HepG2 (cell line): ENCODE measurements around the gene ARL3. TPM values are rescaled to one million over a fixed set of nuclear protein-coding genes. Genes with fewer than 3 reads are reported as not detected.

ENCODE experiments used
- ARNT ChIP-seq: fragments of 450-650 bp; IDR thresholded peaks from 2 replicates; pipeline ENCODE4 v1.6.1; 2017
- BRCA1 ChIP-seq: sonication (generic); formaldehyde crosslinking; IDR thresholded peaks from 2 replicates; pipeline ENCODE4 v1.4.0; 2020; ENCODE audit warnings: missing genetic modification reagents
- BRD4 ChIP-seq: sonication (generic); formaldehyde crosslinking; IDR thresholded peaks from 2 replicates; pipeline ENCODE4 v1.4.0; 2020; ENCODE audit warnings: missing genetic modification reagents
- CBX2 ChIP-seq, 2 experiments: fragments of 200-600 bp in 1 of 2; sonication (generic); formaldehyde crosslinking in 1 of 2; IDR thresholded peaks; 2 replicates each; pipeline versions ENCODE4 v1.7.0 to v1.8.1; 2018 to 2022; ENCODE audit warnings: low read depth in 2 of 2, low read length in 1 of 2, mild to moderate bottlenecking in 1 of 2, missing genetic modification reagents in 1 of 2
- CEBPB ChIP-seq: IDR thresholded peaks from 2 replicates; pipeline ENCODE4 v1.6.1; 2011; ENCODE audit warnings: low read depth, low read length, improper control_type of control experiment, borderline replicate concordance
- CENPBD1 ChIP-seq: sonication (generic); formaldehyde crosslinking; IDR thresholded peaks from 2 replicates; pipeline ENCODE4 v1.8.0; 2022; ENCODE audit warnings: missing genetic modification reagents, low read depth, mild to moderate bottlenecking, borderline replicate concordance
- HMG20B ChIP-seq: conservative IDR thresholded peaks from 2 replicates; pipeline ENCODE4 v1.6.1; 2016; ENCODE audit warnings: missing genetic modification reagents, missing compliant biosample characterization
- KMT2B ChIP-seq: IDR thresholded peaks from 2 replicates; pipeline ENCODE4 v1.6.1; 2016; ENCODE audit warnings: missing genetic modification reagents, missing compliant biosample characterization
- RBM39 ChIP-seq: fragments of 200-400 bp; formaldehyde crosslinking; IDR thresholded peaks from one replicate; pipeline ENCODE4 v1.6.1; 2018; ENCODE audit warnings: antibody characterized with exemption, mild to moderate bottlenecking, low read depth, low read length; ENCODE audit not compliant: poor library complexity, severe bottlenecking
- RERE ChIP-seq: IDR thresholded peaks from 2 replicates; pipeline ENCODE4 v1.6.1; 2016; ENCODE audit warnings: low read depth, missing genetic modification reagents, missing compliant biosample characterization
- SMARCE1 ChIP-seq: fragments of 450-650 bp; IDR thresholded peaks from 2 replicates; pipeline ENCODE4 v1.6.1; 2017; ENCODE audit warnings: borderline replicate concordance
- SOX6 ChIP-seq, 2 experiments: fragments of 450-650 bp in 1 of 2; sonication (generic) in 1 of 2; formaldehyde crosslinking in 1 of 2; IDR thresholded peaks; 2 replicates each; pipeline versions ENCODE4 v1.4.0 to v1.6.1; 2017 to 2020; ENCODE audit warnings: antibody characterized with exemption in 1 of 2, mild to moderate bottlenecking in 1 of 2, missing genetic modification reagents in 1 of 2
- TRIM24 ChIP-seq: sonication (generic); formaldehyde crosslinking; IDR thresholded peaks from 2 replicates; pipeline ENCODE4 v1.8.0; 2022; ENCODE audit warnings: mild to moderate bottlenecking, missing genetic modification reagents
- YEATS4 ChIP-seq: sonication (generic); formaldehyde crosslinking; IDR thresholded peaks from 2 replicates; pipeline ENCODE4 v1.4.0; 2020; ENCODE audit warnings: missing genetic modification reagents, borderline replicate concordance
- ZBTB34 ChIP-seq: sonication (generic); formaldehyde crosslinking; IDR thresholded peaks from 2 replicates; pipeline ENCODE4 v1.8.0; 2022; ENCODE audit warnings: mild to moderate bottlenecking, missing genetic modification reagents
- ZNF343 ChIP-seq: sonication (generic); formaldehyde crosslinking; IDR thresholded peaks from 2 replicates; pipeline ENCODE4 v1.4.0; 2020; ENCODE audit warnings: mild to moderate bottlenecking, missing genetic modification reagents
- ZNF549 ChIP-seq: sonication (generic); formaldehyde crosslinking; IDR thresholded peaks from 2 replicates; pipeline ENCODE4 v1.5.0; 2020; ENCODE audit warnings: missing genetic modification reagents
- ZNF552 ChIP-seq: sonication (generic); formaldehyde crosslinking; IDR thresholded peaks from 2 replicates; pipeline ENCODE4 v1.9.0; 2022; ENCODE audit warnings: missing genetic modification reagents, mild to moderate bottlenecking, borderline replicate concordance
- ZNF569 ChIP-seq: sonication (generic); formaldehyde crosslinking; IDR thresholded peaks from 2 replicates; pipeline ENCODE4 v1.5.0; 2020; ENCODE audit warnings: mild to moderate bottlenecking, missing genetic modification reagents, moderate library complexity, borderline replicate concordance
- ZNF589 ChIP-seq: sonication (generic); formaldehyde crosslinking; conservative IDR thresholded peaks from 2 replicates; pipeline ENCODE4 v1.8.0; 2022; ENCODE audit warnings: mild to moderate bottlenecking, moderate library complexity, missing genetic modification reagents
- ZNF629 ChIP-seq: sonication (generic); formaldehyde crosslinking; conservative IDR thresholded peaks from 2 replicates; pipeline ENCODE4 v1.5.0; 2020; ENCODE audit warnings: missing genetic modification reagents
- ZNF775 ChIP-seq: sonication (generic); formaldehyde crosslinking; IDR thresholded peaks from 2 replicates; pipeline ENCODE4 v1.4.0; 2020; ENCODE audit warnings: missing genetic modification reagents, mild to moderate bottlenecking, moderate library complexity, borderline replicate concordance
- ZNF788 ChIP-seq: sonication (generic); formaldehyde crosslinking; IDR thresholded peaks from 2 replicates; pipeline ENCODE4 v1.5.0; 2020; ENCODE audit warnings: mild to moderate bottlenecking, missing genetic modification reagents, borderline replicate concordance
- ZNF841 ChIP-seq: sonication (generic); formaldehyde crosslinking; IDR thresholded peaks from 2 replicates; pipeline ENCODE4 v1.8.1; 2023; ENCODE audit warnings: missing genetic modification reagents, borderline replicate concordance
- ZNF878 ChIP-seq: sonication (generic); formaldehyde crosslinking; IDR thresholded peaks from 2 replicates; pipeline ENCODE4 v1.8.1; 2023; ENCODE audit warnings: mild to moderate bottlenecking, missing genetic modification reagents, moderate library complexity
- polyA plus RNA-seq, 8 experiments: library from polyadenylated mRNA; depleted of rRNA in 3 of 8; stranded (reverse) in 7 of 8; unstranded in 1 of 8; fragments of >200 nt; fragmentation: Illumina TruSeq in 4 of 8; extraction: Trizol in 4 of 8; gene quantifications; 2 replicates each; pipeline versions ENCODE4 v1.2.1 to v1.2.3, GENCODE V29; 2011 to 2016; ENCODE audit warnings: low read depth in 4 of 8, missing spikeins in 1 of 8, mixed read lengths in 1 of 8; ENCODE audit not compliant: insufficient read depth in 1 of 8
- total RNA-seq, 5 experiments: library from RNA; depleted of rRNA; stranded (reverse); fragments of >200 nt; fragmentation: Illumina TruSeq; extraction: Trizol; gene quantifications; 2 replicates each; pipeline ENCODE4 v1.2.3, GENCODE V29; 2016; ENCODE audit warnings: low read depth in 1 of 5

The ARL3 gene
- total and polyA plus RNA-seq, 2 of the 13 experiments (the other 11 are each of a cell fraction or from before 2014, with no cell fraction given) = 5.2 to 6.6 TPM

GRCh38 chr10:102678842-102679289 is 35.3 kb downstream of the ARL3 start (continued):
- no peak for TF ChIP-seq CBX2 (IDR thresholded peaks at IDR 0.05; ENCODE audit: low read depth, low read length)
- no peak for TF ChIP-seq CBX2 (CRISPR knock-in tag; IDR thresholded peaks at IDR 0.05; ENCODE audit: low read depth)
- TF ChIP-seq TRIM24 (CRISPR knock-in tag) = no peak
- TF ChIP-seq BRCA1 (CRISPR knock-in tag) = no peak
- no peak for TF ChIP-seq ZNF841 (CRISPR knock-in tag)
- no peak for TF ChIP-seq ZNF589
- no peak; the same call in 1 of the 2 replicates for TF ChIP-seq ZNF343
- no peak for TF ChIP-seq SMARCE1
- TF ChIP-seq RBM39 = peak; percentile 81
- no peak for TF ChIP-seq RERE (CRISPR knock-in tag)
- TF ChIP-seq ZNF549 (CRISPR knock-in tag) = no peak
- TF ChIP-seq HMG20B = no peak
- TF ChIP-seq ZNF878 (CRISPR knock-in tag) = no peak
- no peak for TF ChIP-seq ARNT
- no peak for TF ChIP-seq SOX6 (IDR thresholded peaks at IDR 0.05)
- peak; percentile 72 for TF ChIP-seq SOX6 (CRISPR knock-in tag; IDR thresholded peaks at IDR 0.05)
- TF ChIP-seq ZBTB34 (CRISPR knock-in tag) = no peak
- no peak for TF ChIP-seq BRD4 (CRISPR knock-in tag)
- no peak for TF ChIP-seq ZNF552 (CRISPR knock-in tag)
- TF ChIP-seq ZNF775 (CRISPR knock-in tag) = no peak
- no peak for TF ChIP-seq CENPBD1 (CRISPR knock-in tag)
- TF ChIP-seq KMT2B (CRISPR knock-in tag) = no peak
- no peak for TF ChIP-seq ZNF629 (CRISPR knock-in tag)
- TF ChIP-seq ZNF569 = no peak
- no peak for TF ChIP-seq YEATS4 (CRISPR knock-in tag)
- no peak for TF ChIP-seq CEBPB
- TF ChIP-seq ZNF788 (CRISPR knock-in tag) = peak; percentile 42; the same call in 1 of the 2 replicates
